ENCODE results near the gene NCOA5. TPM values are rescaled to one million over a fixed set of nuclear protein-coding genes. Genes with fewer than 3 reads are reported as not detected.

Gene NCOA5
- polyA plus RNA-seq, 1 donor (not counting 4 experiments of a cell fraction or from before 2014, with no cell fraction given), result 17.6 TPM

DNA sequence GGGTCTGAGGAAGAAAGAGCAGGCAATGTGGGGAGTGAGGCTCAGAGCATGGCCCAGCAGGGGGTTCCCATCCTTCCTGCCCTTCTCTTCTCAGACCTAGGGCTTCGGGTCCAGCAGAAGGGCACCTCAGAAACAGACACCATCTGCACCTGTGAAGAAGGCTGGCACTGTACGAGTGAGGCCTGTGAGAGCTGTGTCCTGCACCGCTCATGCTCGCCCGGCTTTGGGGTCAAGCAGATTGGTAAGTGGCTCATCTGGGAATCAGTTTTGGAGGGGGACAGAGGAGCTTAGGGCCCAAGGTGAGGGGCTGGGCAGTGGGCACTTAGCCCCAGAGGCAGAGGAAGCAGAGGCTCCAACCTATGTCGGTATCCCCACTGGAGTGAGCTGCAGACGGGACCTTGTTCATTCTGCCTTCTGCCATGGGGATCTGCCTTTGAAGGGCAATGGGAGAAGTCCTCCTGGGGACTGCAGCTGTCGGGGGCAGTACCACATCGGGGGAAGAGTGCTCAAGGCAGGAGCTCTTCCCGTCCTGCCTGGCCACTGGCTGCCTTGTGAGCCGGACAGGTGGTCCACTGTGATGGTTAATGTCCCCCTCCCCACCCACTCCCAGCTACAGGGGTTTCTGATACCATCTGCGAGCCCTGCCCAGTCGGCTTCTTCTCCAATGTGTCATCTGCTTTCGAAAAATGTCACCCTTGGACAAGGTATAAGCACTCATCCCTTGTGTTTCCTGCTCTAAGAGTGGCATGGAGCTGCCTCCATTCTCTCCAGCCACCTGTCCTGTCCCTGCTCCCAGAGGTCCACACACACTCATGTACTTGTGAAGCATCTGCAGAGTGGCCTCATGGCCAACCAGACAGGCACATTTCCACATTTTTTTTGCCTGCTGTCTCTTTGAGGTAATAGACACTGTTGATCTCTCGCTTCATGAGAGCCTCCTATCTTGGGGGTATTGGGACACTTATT, 33.0 kb upstream of the NCOA5 start:
- Histone ChIP-seq H3K36me3 (ENCODE audit: control insufficient read depth in 2 of 2, extremely low read depth in 1 of 2, insufficient read depth in 2 of 2, low read length in 2 of 2) (peaks cover 1 to 3% of the 10 kb centered on the region in 2 experiments), H3K27me3 (ENCODE audit: control insufficient read depth, extremely low read depth, insufficient read depth, low read length) (no peaks in the 10 kb centered on the region), H3K9me3 (ENCODE audit: control insufficient read depth, low read depth, low read length) (no peaks in the 10 kb centered on the region), H3K79me2 (ENCODE audit: control insufficient read depth, insufficient read depth, low read length) (no peaks in the 10 kb centered on the region), H3K9me1 (ENCODE audit: control insufficient read depth, extremely low read depth, insufficient read depth, low read length) (peaks cover 2% of the 10 kb centered on the region), H2AFZ (ENCODE audit: control insufficient read depth, low read length) (no peak overlapping the region), H3K4me3 (ENCODE audit: control insufficient read depth in 2 of 3, extremely low read depth in 1 of 3, insufficient read depth in 2 of 3, low read depth in 1 of 3, low read length in 3 of 3) (no peak overlapping the region), H3K9ac (ENCODE audit: control insufficient read depth, extremely low read depth, insufficient read depth, low read length) (no peak overlapping the region), H3K4me1 (ENCODE audit: control insufficient read depth, extremely low read depth, insufficient read depth, low read length) (peaks cover 10% of the 10 kb centered on the region), H3K4me2 (ENCODE audit: control insufficient read depth, extremely low read depth, insufficient read depth, low read depth, low read length) (no peak overlapping the region), H3K27ac (ENCODE audit: control insufficient read depth, insufficient read depth, low read length) (no peak overlapping the region), H4K20me1 (ENCODE audit: control insufficient read depth, extremely low read depth, insufficient read depth, low read length) (no peaks in the 10 kb centered on the region)
- dilution Hi-C loops (cut with MboI; ENCODE audit: extremely low pct_ligation_motif_present, low sequenced_read_pairs), result no loop called here
- no peak for TF ChIP-seq EZH2 (IDR thresholded peaks at IDR 0.05; ENCODE audit: low read length)
- TF ChIP-seq, protein P1, sequence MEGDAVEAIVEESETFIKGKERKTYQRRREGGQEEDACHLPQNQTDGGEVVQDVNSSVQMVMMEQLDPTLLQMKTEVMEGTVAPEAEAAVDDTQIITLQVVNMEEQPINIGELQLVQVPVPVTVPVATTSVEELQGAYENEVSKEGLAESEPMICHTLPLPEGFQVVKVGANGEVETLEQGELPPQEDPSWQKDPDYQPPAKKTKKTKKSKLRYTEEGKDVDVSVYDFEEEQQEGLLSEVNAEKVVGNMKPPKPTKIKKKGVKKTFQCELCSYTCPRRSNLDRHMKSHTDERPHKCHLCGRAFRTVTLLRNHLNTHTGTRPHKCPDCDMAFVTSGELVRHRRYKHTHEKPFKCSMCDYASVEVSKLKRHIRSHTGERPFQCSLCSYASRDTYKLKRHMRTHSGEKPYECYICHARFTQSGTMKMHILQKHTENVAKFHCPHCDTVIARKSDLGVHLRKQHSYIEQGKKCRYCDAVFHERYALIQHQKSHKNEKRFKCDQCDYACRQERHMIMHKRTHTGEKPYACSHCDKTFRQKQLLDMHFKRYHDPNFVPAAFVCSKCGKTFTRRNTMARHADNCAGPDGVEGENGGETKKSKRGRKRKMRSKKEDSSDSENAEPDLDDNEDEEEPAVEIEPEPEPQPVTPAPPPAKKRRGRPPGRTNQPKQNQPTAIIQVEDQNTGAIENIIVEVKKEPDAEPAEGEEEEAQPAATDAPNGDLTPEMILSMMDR (optimal IDR thresholded peaks at IDR 0.05 in 1 of 3, IDR thresholded peaks at IDR 0.05 in 1 of 3, conservative IDR thresholded peaks at IDR 0.05 in 1 of 3; ENCODE audit: extremely low read depth in 1 of 3, insufficient read depth in 2 of 3, low read length in 3 of 3), result no peak
- DNase-seq (ENCODE audit: low read depth, low spot score) (no peak), FAIRE-seq (no peak)

DNA sequence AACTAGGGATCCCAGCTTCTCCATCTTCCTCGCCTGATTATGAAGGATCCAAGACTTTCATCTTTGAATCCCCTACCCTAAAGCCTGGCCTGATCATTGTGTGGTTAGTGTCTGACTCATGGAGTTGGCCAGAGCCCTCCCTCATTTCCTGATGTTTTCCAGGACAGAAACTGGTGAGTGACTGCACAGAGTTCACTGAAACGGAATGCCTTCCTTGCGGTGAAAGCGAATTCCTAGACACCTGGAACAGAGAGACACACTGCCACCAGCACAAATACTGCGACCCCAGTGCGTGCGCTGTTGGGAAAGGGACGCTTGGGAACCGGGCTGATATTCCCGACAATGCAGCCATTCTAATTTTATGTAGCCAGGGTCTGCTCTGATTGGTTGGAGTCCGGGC, 32.3 kb upstream of the NCOA5 start:
- TF ChIP-seq, protein P1 (optimal IDR thresholded peaks at IDR 0.05 in 1 of 3, IDR thresholded peaks at IDR 0.05 in 1 of 3, conservative IDR thresholded peaks at IDR 0.05 in 1 of 3; ENCODE audit: extremely low read depth in 1 of 3, insufficient read depth in 2 of 3, low read length in 3 of 3), result no peak
- TF ChIP-seq EZH2 (IDR thresholded peaks at IDR 0.05; ENCODE audit: low read length), result no peak
- Histone ChIP-seq H3K9me3 (ENCODE audit: control insufficient read depth, low read depth, low read length) (no peaks in the 10 kb centered on the region), H3K9me1 (ENCODE audit: control insufficient read depth, extremely low read depth, insufficient read depth, low read length) (peaks cover 2% of the 10 kb centered on the region), H3K27me3 (ENCODE audit: control insufficient read depth, extremely low read depth, insufficient read depth, low read length) (no peaks in the 10 kb centered on the region), H3K27ac (ENCODE audit: control insufficient read depth, insufficient read depth, low read length) (no peak overlapping the region), H3K9ac (ENCODE audit: control insufficient read depth, extremely low read depth, insufficient read depth, low read length) (no peak overlapping the region), H3K4me2 (ENCODE audit: control insufficient read depth, extremely low read depth, insufficient read depth, low read depth, low read length) (no peak overlapping the region), H2AFZ (ENCODE audit: control insufficient read depth, low read length) (no peak overlapping the region), H4K20me1 (ENCODE audit: control insufficient read depth, extremely low read depth, insufficient read depth, low read length) (no peaks in the 10 kb centered on the region), H3K4me3 (ENCODE audit: control insufficient read depth in 2 of 3, extremely low read depth in 1 of 3, insufficient read depth in 2 of 3, low read depth in 1 of 3, low read length in 3 of 3) (no peak overlapping the region), H3K36me3 (ENCODE audit: control insufficient read depth in 2 of 2, extremely low read depth in 1 of 2, insufficient read depth in 2 of 2, low read length in 2 of 2) (peaks cover 1 to 3% of the 10 kb centered on the region in 2 experiments), H3K79me2 (ENCODE audit: control insufficient read depth, insufficient read depth, low read length) (no peaks in the 10 kb centered on the region), H3K4me1 (ENCODE audit: control insufficient read depth, extremely low read depth, insufficient read depth, low read length) (peaks cover 10% of the 10 kb centered on the region)
- FAIRE-seq (no peak), DNase-seq (ENCODE audit: low read depth, low spot score) (no peak)
- dilution Hi-C loops (cut with MboI; ENCODE audit: extremely low pct_ligation_motif_present, low sequenced_read_pairs), result no loop called here
